ENCODE measurements around the gene FANCI. TPM values are rescaled to one million over a fixed set of nuclear protein-coding genes. Genes with fewer than 3 reads are reported as not detected.

FANCI gene
- total RNA-seq, 6 experiments from 2014 or later = 0.98 to 7.2 (median 2.8) TPM

DNA sequence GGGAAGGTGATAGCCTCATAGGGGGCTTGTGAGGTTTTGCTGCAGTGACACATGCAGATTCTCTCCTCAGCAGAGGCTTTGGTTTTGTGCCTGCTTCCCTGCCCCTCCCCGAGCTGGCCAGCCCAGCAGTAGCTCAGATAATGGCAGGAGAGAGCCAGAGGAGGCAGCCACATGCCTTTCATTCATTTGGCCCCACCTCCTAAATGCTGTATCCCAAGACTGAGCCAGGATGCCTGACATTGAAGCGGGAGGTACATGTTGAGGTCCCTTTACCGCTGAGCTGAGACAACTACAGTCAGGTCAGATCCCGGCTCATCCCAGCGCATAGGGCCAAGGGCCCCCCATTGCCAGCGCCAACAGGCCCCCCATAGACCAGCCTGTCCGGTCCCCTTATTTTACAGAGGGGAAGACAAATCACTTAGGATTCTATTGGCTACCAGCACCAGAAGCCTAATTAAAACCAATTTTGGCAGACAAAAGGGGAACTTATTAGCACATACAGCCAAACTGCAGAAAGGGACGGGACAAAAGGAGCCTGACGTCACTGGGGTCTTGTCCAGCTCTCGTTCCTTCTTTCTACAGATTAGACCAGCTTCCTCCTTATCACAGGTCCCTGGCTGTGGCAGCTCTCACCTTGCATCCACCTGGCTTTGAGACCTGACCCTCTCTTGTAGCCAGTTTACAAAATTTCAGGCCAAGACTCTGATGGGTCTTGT lies 102.9 kb downstream of the FANCI start:
- DNase-seq (no peak), ATAC-seq (no peak)
- Histone ChIP-seq H3K36me3 (no peaks in the 10 kb centered on the region), H3K4me1 (no peaks in the 10 kb centered on the region), H3K27ac (no peak overlapping the region), H3K9me3 (no peaks in the 10 kb centered on the region), H3K27me3 (no peaks in the 10 kb centered on the region), H3K4me3 (no peak overlapping the region)
- intact Hi-C loops (cut with DNase I) = no loop called here
- 47% methylated on average over 5 of the region's 10 CpGs for WGBS (ENCODE audit: insufficient coverage, low coverage, low lambda C conversion rate, missing lambda C conversion rate)
- TF ChIP-seq, protein P1, sequence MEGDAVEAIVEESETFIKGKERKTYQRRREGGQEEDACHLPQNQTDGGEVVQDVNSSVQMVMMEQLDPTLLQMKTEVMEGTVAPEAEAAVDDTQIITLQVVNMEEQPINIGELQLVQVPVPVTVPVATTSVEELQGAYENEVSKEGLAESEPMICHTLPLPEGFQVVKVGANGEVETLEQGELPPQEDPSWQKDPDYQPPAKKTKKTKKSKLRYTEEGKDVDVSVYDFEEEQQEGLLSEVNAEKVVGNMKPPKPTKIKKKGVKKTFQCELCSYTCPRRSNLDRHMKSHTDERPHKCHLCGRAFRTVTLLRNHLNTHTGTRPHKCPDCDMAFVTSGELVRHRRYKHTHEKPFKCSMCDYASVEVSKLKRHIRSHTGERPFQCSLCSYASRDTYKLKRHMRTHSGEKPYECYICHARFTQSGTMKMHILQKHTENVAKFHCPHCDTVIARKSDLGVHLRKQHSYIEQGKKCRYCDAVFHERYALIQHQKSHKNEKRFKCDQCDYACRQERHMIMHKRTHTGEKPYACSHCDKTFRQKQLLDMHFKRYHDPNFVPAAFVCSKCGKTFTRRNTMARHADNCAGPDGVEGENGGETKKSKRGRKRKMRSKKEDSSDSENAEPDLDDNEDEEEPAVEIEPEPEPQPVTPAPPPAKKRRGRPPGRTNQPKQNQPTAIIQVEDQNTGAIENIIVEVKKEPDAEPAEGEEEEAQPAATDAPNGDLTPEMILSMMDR (IDR thresholded peaks at IDR 0.05) = no peak
- no peak for TF ChIP-seq POLR2A (IDR thresholded peaks at IDR 0.05)

DNA sequence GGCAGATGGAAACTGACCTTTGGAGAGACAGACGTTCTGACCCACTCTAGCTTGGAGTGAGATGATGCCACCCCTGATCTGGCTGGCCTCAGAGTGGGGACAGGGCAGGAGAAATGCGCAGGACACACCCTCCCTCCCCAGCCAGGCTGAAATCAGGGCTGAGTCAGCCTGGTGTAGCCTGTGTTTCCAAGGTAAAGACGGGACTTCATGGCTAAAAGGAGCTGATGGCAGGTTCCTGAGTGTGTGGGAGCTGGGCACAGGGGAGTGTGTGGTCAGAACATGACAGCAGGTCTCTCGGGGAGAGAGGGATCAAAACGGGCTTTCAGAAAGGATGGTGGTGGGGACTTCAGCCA lies 105.4 kb downstream of the FANCI start:
- TF ChIP-seq POLR2A (IDR thresholded peaks at IDR 0.05) = no peak
- TF ChIP-seq, protein P1 (IDR thresholded peaks at IDR 0.05) = no peak
- H3K27me3 ChIP-seq = no peaks in the 10 kb centered on the region
- H3K9me3 ChIP-seq = no peaks in the 10 kb centered on the region
- WGBS (ENCODE audit: insufficient coverage, low coverage, low lambda C conversion rate, missing lambda C conversion rate) = 52% methylated on average over 3 of the region's 5 CpGs
- intact Hi-C loops (cut with DNase I) = no loop called here
- DNase-seq (no peak), ATAC-seq (no peak)
- no peak overlapping the region for H3K27ac ChIP-seq
- no peaks in the 10 kb centered on the region for H3K4me1 ChIP-seq
- H3K36me3 ChIP-seq = no peaks in the 10 kb centered on the region
- H3K4me3 ChIP-seq = no peak overlapping the region

DNA sequence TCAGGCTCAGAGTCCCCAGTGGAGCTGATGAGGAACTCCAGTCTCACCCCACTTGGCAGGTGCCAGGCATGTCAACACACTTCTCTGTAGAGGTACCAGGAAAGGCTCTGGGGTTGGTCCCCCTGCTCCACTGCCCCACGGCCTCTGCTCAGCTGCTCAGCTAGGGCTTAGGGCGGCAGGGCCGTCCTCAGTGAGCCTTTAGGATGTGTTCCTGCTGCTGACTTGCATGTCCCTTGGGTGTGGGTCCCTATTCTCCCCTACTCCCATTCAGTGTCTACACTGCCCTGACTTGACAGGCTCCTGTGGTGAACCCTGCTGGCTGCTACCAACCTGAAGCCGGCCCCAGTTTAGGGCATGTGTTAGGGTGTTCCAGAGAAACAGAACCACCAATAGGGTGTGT lies 108.7 kb downstream of the FANCI start:
- ATAC-seq (no peak), DNase-seq (no peak)
- Histone ChIP-seq H3K9me3 (no peaks in the 10 kb centered on the region), H3K4me1 (no peaks in the 10 kb centered on the region), H3K4me3 (no peak overlapping the region), H3K27me3 (peaks cover 0 to 5% of the 10 kb centered on the region in 2 donors), H3K27ac (no peak overlapping the region), H3K36me3 (no peaks in the 10 kb centered on the region)
- intact Hi-C loops (cut with DNase I) = no loop called here
- TF ChIP-seq POLR2A (IDR thresholded peaks at IDR 0.05) = no peak
- TF ChIP-seq, protein P1 (IDR thresholded peaks at IDR 0.05) = no peak
- 55% methylated on average over 1 of the region's 4 CpGs for WGBS (ENCODE audit: insufficient coverage, low coverage, low lambda C conversion rate, missing lambda C conversion rate)

DNA sequence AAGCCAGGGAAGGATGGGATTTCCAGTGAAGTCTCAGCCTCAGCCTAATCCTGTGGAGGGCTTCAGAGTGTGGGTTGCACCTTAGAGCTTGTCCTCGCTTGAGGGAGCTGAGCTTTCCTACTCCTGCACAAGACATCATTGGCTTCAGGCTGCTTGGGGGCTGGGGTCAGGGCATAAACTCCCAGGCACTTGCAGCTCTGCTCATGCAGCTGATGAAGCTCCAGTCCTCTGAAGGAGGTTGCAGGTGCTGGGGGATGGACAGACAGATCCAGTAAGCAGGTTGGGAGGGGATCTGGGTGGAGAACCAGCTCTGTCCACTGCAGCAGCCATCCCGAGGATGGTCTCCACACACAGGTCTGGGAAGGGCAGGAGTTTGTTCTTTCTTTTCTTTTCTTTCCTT lies 110.2 kb downstream of the FANCI start:
- intact Hi-C loops (cut with DNase I) = no loop called here

More for the DNA sequence above, 110.2 kb downstream of the FANCI start:
- no peak overlapping the region for H3K4me3 ChIP-seq
- no peak for DNase-seq
- TF ChIP-seq POLR2A (IDR thresholded peaks at IDR 0.05) = no peak
- TF ChIP-seq, protein P1 (IDR thresholded peaks at IDR 0.05) = no peak
- H3K27me3 ChIP-seq = peaks cover 0 to 7% of the 10 kb centered on the region in 2 donors
- peaks cover 0 to 1% (median 0%) of the 10 kb centered on the region in 4 donors for H3K4me1 ChIP-seq
- 40% methylated on average over 2 of the region's 2 CpGs for WGBS (ENCODE audit: insufficient coverage, low coverage, low lambda C conversion rate, missing lambda C conversion rate)
- no peak for ATAC-seq
- no peaks in the 10 kb centered on the region for H3K36me3 ChIP-seq
- H3K27ac ChIP-seq = no peak overlapping the region
- no peaks in the 10 kb centered on the region for H3K9me3 ChIP-seq
